Measurements from ENCODE around the gene SPEF2.

- TF ChIP-seq NR1H2 (CRISPR knock-in tag; IDR thresholded peaks at IDR 0.05), result no peak
- TF ChIP-seq, protein P1, sequence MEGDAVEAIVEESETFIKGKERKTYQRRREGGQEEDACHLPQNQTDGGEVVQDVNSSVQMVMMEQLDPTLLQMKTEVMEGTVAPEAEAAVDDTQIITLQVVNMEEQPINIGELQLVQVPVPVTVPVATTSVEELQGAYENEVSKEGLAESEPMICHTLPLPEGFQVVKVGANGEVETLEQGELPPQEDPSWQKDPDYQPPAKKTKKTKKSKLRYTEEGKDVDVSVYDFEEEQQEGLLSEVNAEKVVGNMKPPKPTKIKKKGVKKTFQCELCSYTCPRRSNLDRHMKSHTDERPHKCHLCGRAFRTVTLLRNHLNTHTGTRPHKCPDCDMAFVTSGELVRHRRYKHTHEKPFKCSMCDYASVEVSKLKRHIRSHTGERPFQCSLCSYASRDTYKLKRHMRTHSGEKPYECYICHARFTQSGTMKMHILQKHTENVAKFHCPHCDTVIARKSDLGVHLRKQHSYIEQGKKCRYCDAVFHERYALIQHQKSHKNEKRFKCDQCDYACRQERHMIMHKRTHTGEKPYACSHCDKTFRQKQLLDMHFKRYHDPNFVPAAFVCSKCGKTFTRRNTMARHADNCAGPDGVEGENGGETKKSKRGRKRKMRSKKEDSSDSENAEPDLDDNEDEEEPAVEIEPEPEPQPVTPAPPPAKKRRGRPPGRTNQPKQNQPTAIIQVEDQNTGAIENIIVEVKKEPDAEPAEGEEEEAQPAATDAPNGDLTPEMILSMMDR (IDR thresholded peaks at IDR 0.05), result no peak
- no peak for TF ChIP-seq NFE2L1 (CRISPR knock-in tag; IDR thresholded peaks at IDR 0.05)
Observed at GRCh38 chr5:35656721-35657120, 39.1 kb downstream of the SPEF2 start.
